ENCODE measurements around the gene SLC25A48. TPM values are rescaled to one million over a fixed set of nuclear protein-coding genes. Genes with fewer than 3 reads are reported as not detected.

SLC25A48 gene
- total RNA-seq, 1 experiment from 2014 or later = not detected

DNA sequence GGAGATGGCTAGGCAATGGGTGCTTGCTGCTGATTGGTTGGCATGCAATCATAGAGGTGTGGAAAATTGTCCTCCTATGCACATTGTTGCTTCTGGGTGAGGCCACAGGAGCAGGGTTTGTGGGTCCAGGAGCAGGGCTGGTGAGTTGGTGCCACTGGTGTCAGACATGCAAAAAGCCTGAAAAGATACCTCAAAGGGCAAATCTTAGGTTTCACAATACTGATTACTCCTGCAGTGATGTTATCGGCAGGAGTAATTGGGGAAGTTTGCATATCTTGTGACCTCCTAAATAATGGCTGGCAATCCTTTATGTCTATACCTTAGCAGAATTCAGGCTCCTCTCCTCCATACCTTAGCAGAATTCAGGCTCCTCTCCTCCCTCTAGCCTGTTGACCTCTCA is 25.2 kb downstream of the SLC25A48 start:
- no peak for TF ChIP-seq EZH2 (IDR thresholded peaks at IDR 0.05; ENCODE audit: borderline replicate concordance, low read depth, low read length, poor library complexity, severe bottlenecking)
- TF ChIP-seq, protein P1, sequence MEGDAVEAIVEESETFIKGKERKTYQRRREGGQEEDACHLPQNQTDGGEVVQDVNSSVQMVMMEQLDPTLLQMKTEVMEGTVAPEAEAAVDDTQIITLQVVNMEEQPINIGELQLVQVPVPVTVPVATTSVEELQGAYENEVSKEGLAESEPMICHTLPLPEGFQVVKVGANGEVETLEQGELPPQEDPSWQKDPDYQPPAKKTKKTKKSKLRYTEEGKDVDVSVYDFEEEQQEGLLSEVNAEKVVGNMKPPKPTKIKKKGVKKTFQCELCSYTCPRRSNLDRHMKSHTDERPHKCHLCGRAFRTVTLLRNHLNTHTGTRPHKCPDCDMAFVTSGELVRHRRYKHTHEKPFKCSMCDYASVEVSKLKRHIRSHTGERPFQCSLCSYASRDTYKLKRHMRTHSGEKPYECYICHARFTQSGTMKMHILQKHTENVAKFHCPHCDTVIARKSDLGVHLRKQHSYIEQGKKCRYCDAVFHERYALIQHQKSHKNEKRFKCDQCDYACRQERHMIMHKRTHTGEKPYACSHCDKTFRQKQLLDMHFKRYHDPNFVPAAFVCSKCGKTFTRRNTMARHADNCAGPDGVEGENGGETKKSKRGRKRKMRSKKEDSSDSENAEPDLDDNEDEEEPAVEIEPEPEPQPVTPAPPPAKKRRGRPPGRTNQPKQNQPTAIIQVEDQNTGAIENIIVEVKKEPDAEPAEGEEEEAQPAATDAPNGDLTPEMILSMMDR (conservative IDR thresholded peaks at IDR 0.05; ENCODE audit: low read depth, low read length) = no peak
- intact Hi-C loops (cut with micrococcal nuclease; ENCODE audit: unreplicated experiment) = no loop called here
- Histone ChIP-seq H3K27ac (ENCODE audit: low read depth, low read length, poor library complexity, severe bottlenecking) (no peak overlapping the region), H3K4me1 (ENCODE audit: insufficient read depth, low read length, poor library complexity, severe bottlenecking) (no peaks in the 10 kb centered on the region), H3K9me3 (ENCODE audit: low read depth, low read length, poor library complexity, severe bottlenecking) (no peaks in the 10 kb centered on the region), H3K36me3 (ENCODE audit: insufficient read depth, low read length, poor library complexity, severe bottlenecking) (no peaks in the 10 kb centered on the region), H3K27me3 (replicated peaks; ENCODE audit: insufficient read depth, low read depth, low read length, poor library complexity) (peaks cover 19% of the 10 kb centered on the region), H3K4me3 (ENCODE audit: low read depth, low read length, poor library complexity, severe bottlenecking) (no peak overlapping the region)
- no TSS peak for BruUV-seq (replicated peaks)
- CTCF ChIA-PET = no interaction called here
- no peak for DNase-seq (ENCODE audit: low spot score)
- POLR2A ChIA-PET (ENCODE audit: low non-redundant PET) = no interaction called here

DNA sequence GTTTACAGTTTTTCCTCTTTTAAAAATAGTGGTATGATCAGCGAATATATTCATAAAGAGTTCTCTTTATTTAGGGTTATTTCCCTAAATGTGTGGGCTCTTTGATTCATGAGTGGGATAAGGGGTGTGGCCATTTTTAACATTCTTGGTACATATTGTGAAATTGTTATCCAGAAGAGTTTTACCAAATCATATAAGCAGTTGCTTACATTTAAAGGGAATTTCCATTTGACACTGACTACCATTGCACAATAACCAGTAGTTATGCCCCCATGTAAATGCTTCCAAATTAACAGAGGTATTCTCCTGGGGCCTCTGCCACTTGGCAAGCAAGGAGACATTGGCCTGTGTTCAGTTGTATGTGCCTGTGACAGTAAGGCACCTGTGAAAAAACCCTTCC is 27.2 kb downstream of the SLC25A48 start:
- Histone ChIP-seq H3K27me3 (replicated peaks; ENCODE audit: insufficient read depth, low read depth, low read length, poor library complexity) (peaks cover 8% of the 10 kb centered on the region), H3K27ac (ENCODE audit: low read depth, low read length, poor library complexity, severe bottlenecking) (no peak overlapping the region), H3K36me3 (ENCODE audit: insufficient read depth, low read length, poor library complexity, severe bottlenecking) (no peaks in the 10 kb centered on the region), H3K4me3 (ENCODE audit: low read depth, low read length, poor library complexity, severe bottlenecking) (no peak overlapping the region), H3K9me3 (ENCODE audit: low read depth, low read length, poor library complexity, severe bottlenecking) (no peaks in the 10 kb centered on the region), H3K4me1 (ENCODE audit: insufficient read depth, low read length, poor library complexity, severe bottlenecking) (no peaks in the 10 kb centered on the region)
- no TSS peak for BruUV-seq (replicated peaks)
- POLR2A ChIA-PET (ENCODE audit: low non-redundant PET) = no interaction called here
- TF ChIP-seq, protein P1 (conservative IDR thresholded peaks at IDR 0.05; ENCODE audit: low read depth, low read length) = no peak
- TF ChIP-seq EZH2 (IDR thresholded peaks at IDR 0.05; ENCODE audit: borderline replicate concordance, low read depth, low read length, poor library complexity, severe bottlenecking) = no peak
- intact Hi-C loops (cut with micrococcal nuclease; ENCODE audit: unreplicated experiment) = no loop called here
- no peak for DNase-seq (ENCODE audit: low spot score)
- CTCF ChIA-PET = interaction anchor here (0.6 to 0.7 kb wide), 2 partner anchors 153 to 261 kb away, joined by 3 to 7 read pairs; no protein-coding TSS in a partner anchor

DNA sequence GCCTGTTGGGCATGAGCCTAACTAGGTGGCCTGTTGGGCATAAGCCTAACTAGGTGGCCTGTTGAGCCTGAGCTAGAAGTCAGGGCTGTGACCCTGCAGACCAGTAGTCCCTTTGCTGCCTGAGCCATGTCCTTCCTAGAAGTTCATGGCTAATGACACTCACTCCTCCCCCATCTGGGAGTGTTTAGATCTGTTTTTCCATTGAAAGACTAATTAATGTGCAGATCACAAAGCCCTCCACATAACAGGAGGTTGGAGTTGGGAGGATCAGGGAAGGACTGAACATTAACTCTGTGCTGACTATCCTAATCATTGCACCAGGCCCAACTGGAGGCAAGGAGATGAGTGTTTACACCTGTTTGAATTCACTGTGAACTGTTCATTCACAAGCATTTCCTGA is 27.6 kb downstream of the SLC25A48 start:
- Histone ChIP-seq H3K27ac (ENCODE audit: low read depth, low read length, poor library complexity, severe bottlenecking) (no peak overlapping the region), H3K9me3 (ENCODE audit: low read depth, low read length, poor library complexity, severe bottlenecking) (no peaks in the 10 kb centered on the region), H3K36me3 (ENCODE audit: insufficient read depth, low read length, poor library complexity, severe bottlenecking) (no peaks in the 10 kb centered on the region), H3K4me1 (ENCODE audit: insufficient read depth, low read length, poor library complexity, severe bottlenecking) (no peaks in the 10 kb centered on the region), H3K4me3 (ENCODE audit: low read depth, low read length, poor library complexity, severe bottlenecking) (no peak overlapping the region), H3K27me3 (replicated peaks; ENCODE audit: insufficient read depth, low read depth, low read length, poor library complexity) (peaks cover 10% of the 10 kb centered on the region)
- no peak for TF ChIP-seq EZH2 (IDR thresholded peaks at IDR 0.05; ENCODE audit: borderline replicate concordance, low read depth, low read length, poor library complexity, severe bottlenecking)
- TF ChIP-seq, protein P1 (conservative IDR thresholded peaks at IDR 0.05; ENCODE audit: low read depth, low read length) = no peak
- intact Hi-C loops (cut with micrococcal nuclease; ENCODE audit: unreplicated experiment) = no loop called here
- no TSS peak for BruUV-seq (replicated peaks)
- DNase-seq (ENCODE audit: low spot score) = no peak
- POLR2A ChIA-PET (ENCODE audit: low non-redundant PET) = no interaction called here
- CTCF ChIA-PET = no interaction called here

All from A673 (cell line).